ENCODE data around the gene PPM1L.
A peak's percentile ranks its signal among the peaks of the same experiment; 100 is the strongest.

The PPM1L gene

DNA sequence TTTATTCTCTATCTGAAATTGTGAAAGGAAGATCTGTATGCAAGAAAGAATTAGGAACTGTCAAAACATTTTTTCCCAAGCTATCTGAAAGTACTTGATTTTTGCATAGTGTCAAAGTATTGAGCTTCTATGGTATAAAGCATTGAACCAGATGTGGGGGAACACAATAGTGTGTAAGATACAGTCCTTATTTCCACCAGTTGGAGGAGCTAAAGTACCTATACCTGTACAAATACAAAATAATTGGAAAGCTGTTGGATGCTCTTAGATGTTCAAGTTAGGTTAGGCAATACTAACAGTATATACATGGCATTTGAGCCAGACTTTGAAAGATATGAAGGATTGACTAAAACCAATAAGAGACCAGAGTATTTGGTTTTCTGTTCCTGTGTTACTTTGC is 200.8 kb downstream of the PPM1L start:
- peak; percentile 39 for DNase-seq

DNA sequence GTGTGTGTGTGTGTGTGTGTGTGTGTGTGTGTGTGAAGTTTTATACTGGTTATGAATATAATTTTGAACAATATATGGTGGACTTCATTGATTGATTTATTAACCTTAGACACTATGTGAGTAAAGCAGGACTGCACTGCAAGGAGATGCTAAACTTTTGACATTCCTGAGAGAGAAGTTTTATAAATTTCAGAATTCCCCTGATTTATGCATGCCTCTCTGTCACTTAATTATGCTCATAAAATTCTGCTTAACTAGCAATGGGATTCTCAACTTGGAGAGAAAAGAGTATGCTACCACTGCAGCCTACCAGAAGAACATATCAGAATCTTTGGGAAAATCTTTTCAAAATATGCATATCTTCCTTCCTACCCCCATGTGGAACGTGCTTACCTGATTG is 204.5 kb downstream of the PPM1L start:
- H3K79me2 ChIP-seq (ENCODE audit: low read length): no peaks in the 10 kb centered on the region
- no peaks in the 10 kb centered on the region for H4K20me1 ChIP-seq (ENCODE audit: insufficient read depth, low read length)
- DNase-seq: no peak
- H3K27me3 ChIP-seq (replicated peaks; ENCODE audit: insufficient read depth, low read length): no peaks in the 10 kb centered on the region
- no peak overlapping the region for H3K4me3 ChIP-seq (ENCODE audit: low read length)
- no peaks in the 10 kb centered on the region for H3K36me3 ChIP-seq (replicated peaks; ENCODE audit: insufficient read depth, low read length)
- H3K9ac ChIP-seq (ENCODE audit: low read length): no peak overlapping the region
- H3K9me3 ChIP-seq (replicated peaks; ENCODE audit: insufficient read depth, low read length): no peaks in the 10 kb centered on the region
- TF ChIP-seq EZH2phosphoT487 (IDR thresholded peaks at IDR 0.05; ENCODE audit: low read length) (no peak), CTCF (IDR thresholded peaks at IDR 0.05; ENCODE audit: low read length) (no peak), EZH2 (optimal IDR thresholded peaks at IDR 0.05; ENCODE audit: low read depth, low read length) (no peak)
- H3K4me1 ChIP-seq (ENCODE audit: low read length): no peaks in the 10 kb centered on the region
- H3K9me2 ChIP-seq (replicated peaks; ENCODE audit: insufficient read depth, low read length): no peaks in the 10 kb centered on the region
- H3F3A ChIP-seq (ENCODE audit: insufficient read depth, low read length): no peaks in the 10 kb centered on the region
- H3K4me2 ChIP-seq (ENCODE audit: low read depth, low read length): no peak overlapping the region
- H2AFZ ChIP-seq (ENCODE audit: low read length): no peak overlapping the region
- H3K27ac ChIP-seq (ENCODE audit: low read length): no peak overlapping the region

More for the DNA sequence above, 200.8 kb downstream of the PPM1L start:
- Histone ChIP-seq H3K9me3 (replicated peaks; ENCODE audit: insufficient read depth, low read length) (no peaks in the 10 kb centered on the region), H3K36me3 (replicated peaks; ENCODE audit: insufficient read depth, low read length) (no peaks in the 10 kb centered on the region), H3K4me1 (ENCODE audit: low read length) (no peaks in the 10 kb centered on the region), H2AFZ (ENCODE audit: low read length) (no peak overlapping the region), H3K27me3 (replicated peaks; ENCODE audit: insufficient read depth, low read length) (no peaks in the 10 kb centered on the region), H3F3A (ENCODE audit: insufficient read depth, low read length) (no peaks in the 10 kb centered on the region), H3K27ac (ENCODE audit: low read length) (no peak overlapping the region), H3K9me2 (replicated peaks; ENCODE audit: insufficient read depth, low read length) (no peaks in the 10 kb centered on the region), H3K79me2 (ENCODE audit: low read length) (no peaks in the 10 kb centered on the region), H3K4me2 (ENCODE audit: low read depth, low read length) (no peak overlapping the region), H3K4me3 (ENCODE audit: low read length) (no peak overlapping the region), H4K20me1 (ENCODE audit: insufficient read depth, low read length) (no peaks in the 10 kb centered on the region), H3K9ac (ENCODE audit: low read length) (no peak overlapping the region)
- TF ChIP-seq CTCF (IDR thresholded peaks at IDR 0.05; ENCODE audit: low read length) (peak; percentile 57), EZH2phosphoT487 (IDR thresholded peaks at IDR 0.05; ENCODE audit: low read length) (no peak)

- Histone ChIP-seq H3K9me2 (replicated peaks; ENCODE audit: insufficient read depth, low read length) (no peaks in the 10 kb centered on the region), H3K4me3 (ENCODE audit: low read length) (no peak overlapping the region), H3F3A (ENCODE audit: insufficient read depth, low read length) (no peaks in the 10 kb centered on the region), H3K36me3 (replicated peaks; ENCODE audit: insufficient read depth, low read length) (no peaks in the 10 kb centered on the region), H3K4me2 (ENCODE audit: low read depth, low read length) (no peak overlapping the region), H3K27ac (ENCODE audit: low read length) (no peak overlapping the region), H4K20me1 (ENCODE audit: insufficient read depth, low read length) (no peaks in the 10 kb centered on the region), H3K79me2 (ENCODE audit: low read length) (no peaks in the 10 kb centered on the region), H2AFZ (ENCODE audit: low read length) (no peak overlapping the region), H3K9me3 (replicated peaks; ENCODE audit: insufficient read depth, low read length) (no peaks in the 10 kb centered on the region), H3K4me1 (ENCODE audit: low read length) (no peaks in the 10 kb centered on the region), H3K27me3 (replicated peaks; ENCODE audit: insufficient read depth, low read length) (no peaks in the 10 kb centered on the region), H3K9ac (ENCODE audit: low read length) (no peak overlapping the region)
- TF ChIP-seq EZH2 (optimal IDR thresholded peaks at IDR 0.05; ENCODE audit: low read depth, low read length): no peak
- TF ChIP-seq CTCF (IDR thresholded peaks at IDR 0.05; ENCODE audit: low read length): no peak
- TF ChIP-seq EZH2phosphoT487 (IDR thresholded peaks at IDR 0.05; ENCODE audit: low read length): no peak
- DNase-seq: no peak
Observed at GRCh38 chr3:160963949-160964348, 207.9 kb downstream of the PPM1L start.
